Posterior vena cava (tissue), 2 donors: ENCODE measurements around the gene LMAN1L. TPM values are rescaled to one million over a fixed set of nuclear protein-coding genes. Genes with fewer than 3 reads are reported as not detected.

Source experiments
- DNase-seq: peaks from one replicate; pipeline ENCODE4 v3.0.0-alpha.2; 2020; ENCODE audit warnings: low spot score
- intact Hi-C, 2 donors: fragments of 100-400 bp; cut with DNase I; formaldehyde crosslinking; loops; one replicate each; pipeline versions ENCODE4 v1.14.1 to v1.14.2; 2022 to 2023
- total RNA-seq, 2 donors: library from RNA; stranded (reverse); fragmentation: NEBNext Ultra II Directional; extraction: Animal tissue kit (Norgen Biotek cat#: 25700); gene quantifications; one replicate each; pipeline ENCODE4 v1.2.1, GENCODE V29; 2021
- donor health status: DM: yes; HTN: yes; CAD: no.
- donor health status: DM: yes; HTN: yes; CAD: no.

The LMAN1L gene
- total RNA-seq, 2 donors from 2014 or later: not detected

GRCh38 chr15:74804935-74805334, 7.7 kb upstream of the LMAN1L start:
- no peak for DNase-seq
- intact Hi-C loops: no loop called here

- no peak for DNase-seq
These were observed 5.4 kb upstream of the LMAN1L start for GRCh38 chr15:74807282-74807681.

GRCh38 chr15:74808078-74808839, 4.4 kb upstream of the LMAN1L start:
- intact Hi-C loops: no loop called here
- no peak for DNase-seq

More at GRCh38 chr15:74807282-74807681, 5.4 kb upstream of the LMAN1L start:
- intact Hi-C loops: loop anchor here in 1 of 2 donors (2.0 kb wide), 1 partner anchor 52 kb away; no protein-coding TSS in a partner anchor

- DNase-seq: no peak
- intact Hi-C loops: no loop called here
These were observed 3.8 kb upstream of the LMAN1L start for GRCh38 chr15:74808840-74809229.

GRCh38 chr15:74809242-74809641, 3.4 kb upstream of the LMAN1L start:
- no peak for DNase-seq
- intact Hi-C loops: no loop called here

GRCh38 chr15:74809956-74810355, 2.7 kb upstream of the LMAN1L start:
- DNase-seq: no peak
- intact Hi-C loops: no loop called here

GRCh38 chr15:74815121-74815934, 2.7 kb downstream of the LMAN1L start:
- intact Hi-C loops: no loop called here
- DNase-seq: no peak

- intact Hi-C loops: loop anchor here in 1 of 2 donors (1.0 kb wide), 1 partner anchor 26 kb away; no protein-coding TSS in a partner anchor
- DNase-seq: no peak
These were observed 3.3 kb downstream of the LMAN1L start for GRCh38 chr15:74815961-74816360.

GRCh38 chr15:74816624-74817369, 4.2 kb downstream of the LMAN1L start:
- DNase-seq: no peak
- intact Hi-C loops: loop anchor here in 1 of 2 donors (1.0 kb wide), 1 partner anchor 26 kb away; no protein-coding TSS in a partner anchor

GRCh38 chr15:74817370-74817737, 4.7 kb downstream of the LMAN1L start:
- no peak for DNase-seq
- intact Hi-C loops: no loop called here

GRCh38 chr15:74820056-74820455, 7.4 kb downstream of the LMAN1L start:
- intact Hi-C loops: no loop called here
- DNase-seq: no peak

GRCh38 chr15:74821091-74821789, 8.6 kb downstream of the LMAN1L start:
- intact Hi-C loops: no loop called here
- DNase-seq: no peak

- no peak for DNase-seq
- intact Hi-C loops: no loop called here
These were observed 9.1 kb downstream of the LMAN1L start for GRCh38 chr15:74821790-74822158.

- DNase-seq: no peak
- intact Hi-C loops: no loop called here
These were observed 9.6 kb downstream of the LMAN1L start for GRCh38 chr15:74822233-74822632.

GRCh38 chr15:74823324-74823723, 10.7 kb downstream of the LMAN1L start:
- DNase-seq: no peak
- intact Hi-C loops: no loop called here

GRCh38 chr15:74824976-74825375, 12.3 kb downstream of the LMAN1L start:
- intact Hi-C loops: no loop called here
- no peak for DNase-seq

GRCh38 chr15:74825866-74826265, 13.2 kb downstream of the LMAN1L start:
- DNase-seq: no peak
- intact Hi-C loops: no loop called here

- intact Hi-C loops: no loop called here
- DNase-seq: no peak
These were observed 13.8 kb downstream of the LMAN1L start, which contains the start of gene CPLX3 for GRCh38 chr15:74826364-74826819. Gene CPLX3 (plus strand): TSS chr15:74826627. CDS start chr15:74826704, 77 bp downstream.

- intact Hi-C loops: no loop called here
- no peak for DNase-seq
These were observed 14.3 kb downstream of the LMAN1L start for GRCh38 chr15:74826921-74827320.
